HG02870 (cell line): Measurements from ENCODE around the gene TNIP2.

Source experiments
- ATAC-seq: cut with Tn5 transposase; IDR thresholded peaks from one replicate; pipeline ENCODE4 v1.9.1; 2021; ENCODE audit warnings: mild to moderate bottlenecking, moderate library complexity; ENCODE audit not compliant: unreplicated experiment

The TNIP2 gene

GRCh38 chr4:2755821-2756690 is at the start of gene TNIP2:
TNIP2 (minus strand) TSS chr4:2756336; CDS start chr4:2756289, 47 bp downstream.
- peak; percentile 56 for ATAC-seq

DNA sequence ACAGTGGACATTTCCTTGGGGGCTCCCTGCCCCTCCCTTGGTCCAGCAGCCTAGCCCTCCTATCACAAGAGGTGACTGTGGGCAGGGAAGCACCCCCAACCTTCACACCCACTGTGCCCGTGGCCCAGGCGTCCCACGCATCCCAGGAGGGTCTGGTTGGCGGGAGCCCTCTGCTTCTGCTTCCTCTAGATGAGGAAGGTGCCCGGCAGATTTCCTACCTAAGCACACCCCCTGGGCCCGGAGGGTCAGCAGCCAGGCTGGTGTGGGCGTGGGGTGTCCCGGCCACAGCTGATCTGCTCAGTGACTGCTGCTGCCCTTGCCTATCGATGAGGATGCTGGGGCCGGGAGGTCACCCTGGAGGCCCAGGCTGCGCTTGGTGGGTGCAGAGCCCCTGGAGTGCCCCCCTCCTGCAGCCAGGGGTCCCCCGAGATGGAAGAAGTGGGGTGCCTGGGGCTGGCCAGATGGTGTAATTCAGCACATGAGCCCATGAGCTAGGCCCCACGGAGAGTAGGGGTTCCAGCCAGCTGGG is 48.9 kb upstream of the TNIP2 start:
- ATAC-seq: no peak

DNA sequence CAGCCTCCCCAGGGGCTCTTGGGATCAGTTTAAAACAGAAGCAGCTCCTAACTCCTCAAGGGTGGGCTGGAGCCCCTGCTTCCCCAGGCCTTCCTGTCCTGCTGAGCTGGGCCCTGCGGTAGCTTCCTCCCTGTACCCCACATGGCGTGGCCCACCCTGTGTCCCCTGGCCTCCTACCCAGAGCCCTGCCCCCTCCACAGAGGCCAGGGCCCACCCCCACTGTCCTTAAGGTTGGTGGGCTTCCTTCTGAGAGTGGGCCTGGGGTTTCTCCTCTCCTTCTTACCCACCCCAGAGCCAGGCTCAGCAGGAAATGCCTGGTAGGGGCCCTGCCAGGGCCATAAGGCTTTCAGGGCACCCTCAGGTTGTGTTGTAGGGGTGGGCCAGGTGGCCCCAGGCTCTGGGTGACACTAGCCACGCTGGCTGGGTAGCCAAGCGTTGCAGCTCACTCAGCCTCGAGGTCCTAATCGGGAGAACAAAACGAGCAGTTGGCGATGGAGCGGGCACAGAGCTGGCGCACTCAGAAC is 48.4 kb upstream of the TNIP2 start:
- no peak for ATAC-seq

DNA sequence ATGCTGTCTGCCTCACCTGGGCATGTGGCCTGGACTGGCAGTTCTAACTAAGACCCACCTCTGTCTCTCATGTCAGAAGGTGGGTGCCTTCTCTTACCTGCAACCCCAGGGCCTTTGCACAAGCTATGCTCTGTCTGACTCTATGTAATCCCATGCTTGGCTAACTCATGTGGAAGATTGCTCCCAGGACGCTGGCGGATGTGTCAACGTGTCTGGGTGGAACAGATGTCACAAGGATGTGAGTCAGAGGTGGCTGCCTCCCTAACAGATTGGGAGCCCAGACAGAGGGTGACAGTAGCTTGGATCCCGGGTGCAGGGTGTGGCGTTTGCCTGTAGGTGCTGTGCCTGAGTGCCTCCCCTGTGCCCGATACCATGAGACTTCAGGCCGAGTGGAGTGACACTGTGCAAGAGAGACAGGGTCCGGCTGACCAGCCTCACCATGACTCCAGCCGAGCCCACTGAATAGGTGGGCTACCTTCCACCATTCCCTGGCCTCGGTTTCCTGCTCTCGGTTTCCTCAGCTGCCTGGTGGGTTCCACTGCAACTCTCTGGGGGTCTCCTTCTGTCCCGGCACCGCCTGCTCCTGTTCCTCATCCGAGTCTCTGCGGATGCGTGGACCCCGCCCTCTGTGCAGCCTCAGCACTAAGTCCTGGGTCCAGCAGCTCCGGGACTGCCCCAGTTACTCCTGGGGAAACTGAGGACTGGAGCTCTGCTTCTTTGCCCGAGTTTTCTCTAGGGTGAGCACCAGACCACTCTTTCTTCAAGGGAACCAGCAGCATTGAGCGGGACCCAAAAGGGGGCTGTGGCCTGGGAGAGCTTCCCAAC is 47.7 kb upstream of the TNIP2 start:
- no peak for ATAC-seq

DNA sequence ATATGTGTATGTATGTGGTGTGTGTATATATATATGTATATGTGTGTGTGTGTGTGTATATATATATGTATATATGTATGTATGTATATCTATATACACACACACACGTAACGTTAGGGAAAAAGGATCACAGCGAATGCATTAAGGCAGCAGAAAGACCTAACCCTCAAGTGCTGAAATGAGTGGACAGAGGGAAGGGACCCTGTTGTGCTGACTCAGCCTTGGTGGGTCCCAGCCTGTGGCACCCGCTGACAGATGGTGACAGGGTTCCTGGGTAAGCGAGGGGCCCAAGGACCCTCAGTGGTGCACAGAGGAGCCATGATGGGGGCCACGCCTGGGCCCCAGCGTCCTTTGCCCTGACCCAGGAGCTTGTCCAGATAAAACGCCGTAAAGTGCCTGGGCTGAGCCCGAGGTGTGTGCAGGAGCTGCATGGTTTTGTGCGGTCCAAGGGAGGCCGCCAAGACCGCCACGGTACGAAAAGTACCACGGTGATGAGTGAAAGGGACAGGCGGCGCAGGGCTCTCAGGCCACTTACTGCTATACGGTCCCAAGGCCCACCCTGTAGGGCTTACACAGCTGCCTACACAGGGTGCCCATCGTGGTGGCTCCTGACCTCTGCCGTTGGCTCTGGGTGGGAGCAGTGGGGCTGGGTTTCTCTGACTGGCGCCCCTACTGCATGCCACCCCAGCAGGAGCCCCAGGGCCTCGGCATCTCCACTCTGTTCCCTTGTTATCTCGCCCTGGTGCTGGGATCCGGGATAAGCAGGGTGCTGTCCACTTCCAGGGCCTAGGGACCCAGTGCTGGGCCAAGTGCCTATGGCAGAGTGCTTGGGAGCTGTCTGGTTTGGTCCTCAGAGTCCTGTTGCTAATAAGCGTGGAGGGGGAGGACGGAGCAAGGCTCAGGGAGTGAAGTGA is 46.7 kb upstream of the TNIP2 start:
- no peak for ATAC-seq

DNA sequence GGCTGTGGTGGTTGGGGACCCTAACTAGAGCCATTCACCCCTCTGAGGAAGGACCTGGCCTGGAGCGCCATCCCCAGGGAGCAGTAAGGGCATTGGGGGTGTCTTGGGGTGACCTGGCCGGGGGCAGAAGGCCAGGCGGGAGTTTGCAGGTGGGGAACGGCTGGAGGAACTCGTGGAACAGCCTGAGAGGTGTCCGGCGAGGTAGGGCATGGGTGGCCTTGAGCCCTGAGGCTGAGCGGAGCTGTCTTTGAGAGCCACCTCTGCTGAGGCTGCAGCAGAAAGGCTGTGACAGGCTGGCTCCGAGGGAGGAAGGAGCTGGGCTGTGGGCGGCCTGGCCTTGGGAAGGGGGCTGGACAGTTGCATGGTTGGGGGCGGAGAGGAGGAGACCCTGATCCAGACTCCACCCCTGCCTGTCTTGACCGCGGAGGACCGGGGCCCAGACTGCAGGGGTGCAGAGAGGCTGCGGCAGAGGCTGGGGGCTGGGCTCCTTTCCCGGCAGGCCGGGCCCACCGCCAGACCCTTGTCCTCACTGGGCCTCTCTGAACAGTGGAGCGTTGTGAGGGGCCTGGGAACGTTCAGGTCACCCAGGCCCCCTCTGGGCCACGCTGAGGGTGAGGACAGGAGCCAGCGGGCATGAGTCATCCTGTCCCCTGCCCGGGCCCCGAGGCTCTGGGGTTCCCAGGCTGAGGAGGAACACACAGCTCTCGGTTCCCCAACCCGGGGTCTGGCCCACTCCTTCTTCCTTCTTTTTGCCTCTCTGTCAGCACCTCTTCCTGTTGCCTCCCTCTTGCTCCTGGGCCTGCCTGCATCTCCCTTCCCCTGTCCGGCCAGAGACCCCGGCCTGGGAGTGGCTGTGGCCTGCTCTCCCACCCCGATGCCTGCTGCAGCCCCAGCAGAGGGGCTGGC is 44.8 kb upstream of the TNIP2 start:
- ATAC-seq: peak; percentile 57

- no peak for ATAC-seq
Observed at GRCh38 chr4:2799971-2800690, 44.0 kb upstream of the TNIP2 start.

- ATAC-seq: no peak
Observed at GRCh38 chr4:2799224-2799911, 43.2 kb upstream of the TNIP2 start.

- ATAC-seq: no peak
Observed at GRCh38 chr4:2798399-2799223, 42.5 kb upstream of the TNIP2 start.

- no peak for ATAC-seq
Observed at GRCh38 chr4:2797545-2798305, 41.6 kb upstream of the TNIP2 start.

- ATAC-seq: no peak
Observed at GRCh38 chr4:2796849-2797544, 40.9 kb upstream of the TNIP2 start.

GRCh38 chr4:2795893-2796848 is 40.0 kb upstream of the TNIP2 start:
- ATAC-seq: no peak

DNA sequence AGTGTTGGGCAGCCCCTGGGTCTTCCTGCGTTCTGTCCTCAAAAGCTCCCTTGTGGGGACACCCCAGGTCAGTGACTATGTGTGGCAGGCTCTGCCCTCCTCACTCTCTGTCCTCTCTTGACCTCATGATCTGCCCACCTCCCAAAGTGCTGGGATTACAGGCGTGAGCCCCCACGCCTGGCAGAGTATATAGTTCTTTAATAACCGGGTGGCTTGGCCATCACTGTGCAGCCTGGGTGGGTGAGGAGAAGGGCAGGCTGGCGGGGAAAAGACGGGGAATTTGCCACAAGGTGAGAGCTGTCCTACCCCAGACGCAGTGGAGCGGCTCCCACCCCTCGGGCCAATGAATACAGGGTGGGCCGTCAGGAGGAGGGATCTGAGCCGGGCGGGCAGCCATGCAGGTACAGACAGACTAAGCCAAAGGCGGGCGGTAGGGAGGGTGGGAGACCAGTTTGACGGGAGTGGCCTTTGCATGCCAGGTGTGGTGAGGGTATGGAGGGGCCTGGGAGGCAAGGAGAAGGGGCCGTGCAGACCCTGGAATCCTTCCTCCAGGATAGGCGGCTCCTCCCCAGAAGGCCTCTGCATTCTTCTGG is 39.3 kb upstream of the TNIP2 start:
- no peak for ATAC-seq

- ATAC-seq: no peak
Observed at GRCh38 chr4:2794486-2795299, 38.6 kb upstream of the TNIP2 start.
